ENCODE data around the gene NAV2. TPM values are rescaled to one million over a fixed set of nuclear protein-coding genes. Genes with fewer than 3 reads are reported as not detected.
"Not testable (repeated sequence)": the region's sequence is repeated elsewhere in the genome, so short reads cannot be mapped to it uniquely, and the experiment has no call there.

The NAV2 gene
- total and polyA plus RNA-seq, 12 donors: 6.9 to 34.7 (median 20.2) TPM

GRCh38 chr11:20005747-20006146 lies 293.1 kb downstream of the NAV2 start:
- peaks cover 7 to 74% (median 31%) of the 10 kb centered on the region in 9 donors for H3K4me1 ChIP-seq
- H3K36me3 ChIP-seq: no peaks in the 10 kb centered on the region
- no peaks in the 10 kb centered on the region for H3K9me3 ChIP-seq
- no peak overlapping the region for H3K4me3 ChIP-seq
- H3K27me3 ChIP-seq: no peaks in the 10 kb centered on the region
- peak overlapping the region in 3 of 10 donors; percentile 2 to 36 (median 5) for H3K27ac ChIP-seq
- TF ChIP-seq, protein P1, sequence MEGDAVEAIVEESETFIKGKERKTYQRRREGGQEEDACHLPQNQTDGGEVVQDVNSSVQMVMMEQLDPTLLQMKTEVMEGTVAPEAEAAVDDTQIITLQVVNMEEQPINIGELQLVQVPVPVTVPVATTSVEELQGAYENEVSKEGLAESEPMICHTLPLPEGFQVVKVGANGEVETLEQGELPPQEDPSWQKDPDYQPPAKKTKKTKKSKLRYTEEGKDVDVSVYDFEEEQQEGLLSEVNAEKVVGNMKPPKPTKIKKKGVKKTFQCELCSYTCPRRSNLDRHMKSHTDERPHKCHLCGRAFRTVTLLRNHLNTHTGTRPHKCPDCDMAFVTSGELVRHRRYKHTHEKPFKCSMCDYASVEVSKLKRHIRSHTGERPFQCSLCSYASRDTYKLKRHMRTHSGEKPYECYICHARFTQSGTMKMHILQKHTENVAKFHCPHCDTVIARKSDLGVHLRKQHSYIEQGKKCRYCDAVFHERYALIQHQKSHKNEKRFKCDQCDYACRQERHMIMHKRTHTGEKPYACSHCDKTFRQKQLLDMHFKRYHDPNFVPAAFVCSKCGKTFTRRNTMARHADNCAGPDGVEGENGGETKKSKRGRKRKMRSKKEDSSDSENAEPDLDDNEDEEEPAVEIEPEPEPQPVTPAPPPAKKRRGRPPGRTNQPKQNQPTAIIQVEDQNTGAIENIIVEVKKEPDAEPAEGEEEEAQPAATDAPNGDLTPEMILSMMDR (IDR thresholded peaks at IDR 0.05): no peak
- DNase-seq (no peak), ATAC-seq (no peak)
- intact Hi-C loops (cut with DNase I): loop anchor here in 2 of 10 donors (5.0 kb wide), 1 partner anchor 42 kb away; no protein-coding TSS in a partner anchor
- WGBS, 2 donors: 86 to 87% methylated on average over 6 of the region's 6 CpGs

GRCh38 chr11:20006618-20007017 lies 294.0 kb downstream of the NAV2 start:
- intact Hi-C loops (cut with DNase I): loop anchor here in 2 of 10 donors (5.0 kb wide), 1 partner anchor 41 kb away; no protein-coding TSS in a partner anchor
- WGBS, 2 donors: 97 to 100% methylated on average over 2 of the region's 2 CpGs
- not testable (repeated sequence) for H3K27me3 ChIP-seq, H3K9me3 ChIP-seq, ATAC-seq, H3K4me3 ChIP-seq, H3K36me3 ChIP-seq, DNase-seq
- Histone ChIP-seq H3K27ac (peak overlapping the region in 7 of 10 donors; percentile 58 to 75 (median 66)), H3K4me1 (peaks cover 0 to 66% (median 26%) of the 10 kb centered on the region in 9 donors)

DNA sequence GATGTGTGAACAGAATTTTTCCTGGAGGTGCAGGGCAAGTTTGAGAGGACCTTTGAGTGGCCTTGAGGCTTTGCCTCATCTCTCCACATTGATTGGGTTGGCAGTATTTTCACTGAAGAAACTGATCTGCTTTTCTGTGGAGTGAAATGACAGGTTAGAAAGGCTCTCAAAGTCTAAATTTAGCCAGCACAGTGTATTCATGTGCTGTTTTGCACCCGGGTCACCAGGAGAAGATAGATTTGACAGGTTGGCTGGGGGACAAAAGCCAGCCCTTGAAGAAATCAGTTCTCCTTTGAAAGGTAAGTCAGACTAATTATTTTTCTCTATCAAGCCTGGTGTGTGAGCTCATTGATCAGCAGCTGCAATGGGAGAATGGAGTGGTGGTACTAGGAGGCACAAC lies 294.7 kb downstream of the NAV2 start:
- Histone ChIP-seq H3K4me3 (no peak overlapping the region), H3K27me3 (no peaks in the 10 kb centered on the region), H3K9me3 (no peaks in the 10 kb centered on the region), H3K27ac (peak overlapping the region in 9 of 10 donors; percentile 40 to 75 (median 65)), H3K4me1 (peaks cover 0 to 58% (median 26%) of the 10 kb centered on the region in 9 donors), H3K36me3 (no peaks in the 10 kb centered on the region)
- DNase-seq (peak in 1 of 2 donors; percentile 42), ATAC-seq (peak; percentile 21 to 86 (median 72))
- 35 to 65% methylated on average over 1 of the region's 1 CpG for WGBS, 2 donors
- intact Hi-C loops (cut with DNase I): loop anchor here in 2 of 10 donors (5.0 kb wide), 1 partner anchor 40 kb away; no protein-coding TSS in a partner anchor
- TF ChIP-seq, protein P1 (IDR thresholded peaks at IDR 0.05): no peak

DNA sequence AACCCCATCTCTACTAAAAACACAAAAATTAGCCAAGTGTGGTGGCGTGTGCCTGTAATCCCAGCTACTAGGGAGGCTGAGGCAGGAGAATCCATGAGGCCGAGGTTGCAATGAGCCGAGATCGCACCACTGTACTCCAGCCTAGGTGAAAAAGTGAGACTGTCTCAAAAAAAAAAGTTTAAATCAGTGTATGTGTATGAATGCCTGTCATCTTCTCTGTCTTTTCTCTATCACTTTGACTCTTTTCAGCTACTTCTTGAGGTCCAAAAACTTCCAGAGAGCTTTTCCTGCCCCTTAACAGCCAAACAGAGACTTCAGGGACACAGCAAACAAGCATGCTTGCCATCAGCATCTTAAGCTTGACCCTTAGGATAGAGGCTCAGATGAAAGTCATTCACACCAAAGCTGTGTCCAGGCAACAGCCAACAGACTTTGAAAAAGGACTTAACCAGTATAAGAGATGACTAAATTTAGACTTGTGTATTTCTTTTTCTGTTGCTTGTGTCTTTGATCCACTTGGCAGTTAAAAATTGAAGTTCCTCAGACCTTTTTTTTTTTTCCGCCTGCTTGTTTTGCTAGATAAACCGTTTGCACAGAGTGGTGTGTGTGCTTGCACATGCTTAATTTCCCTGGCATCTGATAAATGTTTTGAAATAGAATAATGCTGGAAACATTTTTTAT lies 295.7 kb downstream of the NAV2 start:
- Histone ChIP-seq H3K27me3 (no peaks in the 10 kb centered on the region), H3K36me3 (no peaks in the 10 kb centered on the region), H3K4me1 (peaks cover 0 to 55% (median 20%) of the 10 kb centered on the region in 9 donors), H3K27ac (peak overlapping the region in 6 of 10 donors; percentile 58 to 75 (median 70)), H3K4me3 (no peak overlapping the region), H3K9me3 (no peaks in the 10 kb centered on the region)
- TF ChIP-seq, protein P1 (IDR thresholded peaks at IDR 0.05): no peak
- DNase-seq (no peak), ATAC-seq (peak in 2 of 8 donors; percentile 20 to 48)
- intact Hi-C loops (cut with DNase I): loop anchor here in 2 of 10 donors (5.0 kb wide), 1 partner anchor 39 kb away; no protein-coding TSS in a partner anchor
- WGBS, 2 donors: 74 to 78% methylated on average over 6 of the region's 6 CpGs

Data from heart right ventricle (tissue), 16 donors.